Osteocyte (in vitro differentiated cells): ENCODE results near the gene LAMTOR2. TPM values are rescaled to one million over a fixed set of nuclear protein-coding genes. Genes with fewer than 3 reads are reported as not detected.

ENCODE experiments used
- DNase-seq: peaks from one replicate; pipeline ENCODE4 v3.0.0; 2021; ENCODE audit warnings: mixed read lengths; ENCODE audit not compliant: unreplicated experiment; ENCODE audit errors: extremely low spot score
- H3K27ac Mint-ChIP-seq: one replicate; pipeline ENCODE4 v1.8.0; 2021; ENCODE audit warnings: mild to moderate bottlenecking, mixed read lengths; ENCODE audit not compliant: unreplicated experiment
- H3K27me3 Mint-ChIP-seq: one replicate; pipeline ENCODE4 v1.8.0; 2021; ENCODE audit warnings: mixed read lengths; ENCODE audit not compliant: unreplicated experiment
- H3K36me3 Mint-ChIP-seq: one replicate; pipeline ENCODE4 v1.8.0; 2021; ENCODE audit warnings: mixed read lengths; ENCODE audit not compliant: unreplicated experiment
- H3K4me1 Mint-ChIP-seq: one replicate; pipeline ENCODE4 v1.8.0; 2021; ENCODE audit warnings: mixed read lengths; ENCODE audit not compliant: unreplicated experiment
- H3K4me3 Mint-ChIP-seq: one replicate; pipeline ENCODE4 v1.8.0; 2021; ENCODE audit warnings: mild to moderate bottlenecking, moderate library complexity, mixed read lengths; ENCODE audit not compliant: unreplicated experiment
- H3K9me3 Mint-ChIP-seq: one replicate; pipeline ENCODE4 v1.8.0; 2021; ENCODE audit warnings: mixed read lengths; ENCODE audit not compliant: unreplicated experiment
- CTCF ChIP-seq: fragments of 200-600 bp; sonication (generic); IDR thresholded peaks from 2 replicates; pipeline ENCODE4 v1.5.0; 2021; ENCODE audit warnings: antibody characterized with exemption, mild to moderate bottlenecking, moderate library complexity
- total RNA-seq: library from RNA; stranded (reverse); gene quantifications from 2 replicates; pipeline ENCODE4 v1.2.1, GENCODE V29; 2021

Gene LAMTOR2
- total RNA-seq, 1 donor from 2014 or later = 59.9 TPM

GRCh38 chr1:156060937-156061636, 6.5 kb downstream of the LAMTOR2 start, which contains the start of gene RAB25:
Gene RAB25 (plus strand): TSS chr1:156061160. CDS start chr1:156061401, 241 bp downstream.
- H3K4me3 Mint-ChIP-seq = no peak within 1 kb of the TSS
- no peaks in the 10 kb centered on the region for H3K27me3 Mint-ChIP-seq
- peaks cover 3% of the 10 kb centered on the region for H3K4me1 Mint-ChIP-seq
- H3K27ac Mint-ChIP-seq = no peak within 1 kb of the TSS
- no peaks in the 10 kb centered on the region for H3K36me3 Mint-ChIP-seq
- TF ChIP-seq CTCF = no peak
- H3K9me3 Mint-ChIP-seq = no peaks in the 10 kb centered on the region
- no peak for DNase-seq

- TF ChIP-seq CTCF = no peak
- no peaks in the 10 kb centered on the region for H3K27me3 Mint-ChIP-seq
- no peak for DNase-seq
- H3K36me3 Mint-ChIP-seq = no peaks in the 10 kb centered on the region
- no peaks in the 10 kb centered on the region for H3K9me3 Mint-ChIP-seq
- H3K4me3 Mint-ChIP-seq = no peak overlapping the region
- H3K4me1 Mint-ChIP-seq = no peaks in the 10 kb centered on the region
- H3K27ac Mint-ChIP-seq = no peak overlapping the region
Measured at GRCh38 chr1:156062189-156062588, 7.6 kb downstream of the LAMTOR2 start.

GRCh38 chr1:156063997-156064285, 9.4 kb downstream of the LAMTOR2 start:
- no peak for DNase-seq
- Mint-ChIP-seq H3K4me1 (no peaks in the 10 kb centered on the region), H3K4me3 (no peak overlapping the region), H3K36me3 (no peaks in the 10 kb centered on the region), H3K27me3 (no peaks in the 10 kb centered on the region), H3K27ac (no peak overlapping the region), H3K9me3 (no peaks in the 10 kb centered on the region)
- no peak for TF ChIP-seq CTCF

- no peak overlapping the region for H3K4me3 Mint-ChIP-seq
- TF ChIP-seq CTCF = no peak
- H3K9me3 Mint-ChIP-seq = no peaks in the 10 kb centered on the region
- H3K27ac Mint-ChIP-seq = no peak overlapping the region
- DNase-seq = no peak
- no peaks in the 10 kb centered on the region for H3K4me1 Mint-ChIP-seq
- H3K27me3 Mint-ChIP-seq = no peaks in the 10 kb centered on the region
- no peaks in the 10 kb centered on the region for H3K36me3 Mint-ChIP-seq
Measured at GRCh38 chr1:156064615-156065014, 10.0 kb downstream of the LAMTOR2 start.

- DNase-seq = no peak
- H3K27me3 Mint-ChIP-seq = no peaks in the 10 kb centered on the region
- H3K36me3 Mint-ChIP-seq = no peaks in the 10 kb centered on the region
- H3K27ac Mint-ChIP-seq = no peak overlapping the region
- H3K4me3 Mint-ChIP-seq = no peak overlapping the region
- no peak for TF ChIP-seq CTCF
- no peaks in the 10 kb centered on the region for H3K4me1 Mint-ChIP-seq
- no peaks in the 10 kb centered on the region for H3K9me3 Mint-ChIP-seq
Measured at GRCh38 chr1:156065212-156065611, 10.6 kb downstream of the LAMTOR2 start.
